Inferior parietal cortex (tissue), 1 donor: ENCODE measurements around the gene CENPP.
"Not testable (repeated sequence)": the region's sequence is repeated elsewhere in the genome, so short reads cannot be mapped to it uniquely, and the experiment has no call there.

Source experiments
- DNase-seq: peaks from one replicate; pipeline ENCODE4 v3.0.0-alpha.2; 2016; ENCODE audit errors: extremely low spot score

CENPP gene

DNA sequence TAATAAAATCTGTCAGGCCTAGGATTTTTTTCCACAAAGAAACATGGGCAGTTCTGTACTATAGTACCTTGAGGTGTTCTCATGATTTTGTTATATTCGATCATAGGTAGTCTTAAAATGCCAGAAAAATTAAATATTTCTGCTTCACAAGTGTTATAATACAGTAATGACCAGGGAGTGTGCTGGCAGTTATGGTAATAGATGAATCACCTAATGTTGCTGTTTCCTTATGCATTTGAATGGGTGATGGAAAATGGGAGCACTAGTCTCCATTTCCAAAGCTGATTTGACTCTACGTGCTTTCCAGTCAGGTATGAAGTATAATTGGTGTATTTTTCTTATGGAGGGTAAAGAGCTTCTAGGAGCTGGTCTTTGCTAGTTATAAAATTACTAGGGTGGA, 54.9 kb downstream of the CENPP start:
- no peak for DNase-seq

DNA sequence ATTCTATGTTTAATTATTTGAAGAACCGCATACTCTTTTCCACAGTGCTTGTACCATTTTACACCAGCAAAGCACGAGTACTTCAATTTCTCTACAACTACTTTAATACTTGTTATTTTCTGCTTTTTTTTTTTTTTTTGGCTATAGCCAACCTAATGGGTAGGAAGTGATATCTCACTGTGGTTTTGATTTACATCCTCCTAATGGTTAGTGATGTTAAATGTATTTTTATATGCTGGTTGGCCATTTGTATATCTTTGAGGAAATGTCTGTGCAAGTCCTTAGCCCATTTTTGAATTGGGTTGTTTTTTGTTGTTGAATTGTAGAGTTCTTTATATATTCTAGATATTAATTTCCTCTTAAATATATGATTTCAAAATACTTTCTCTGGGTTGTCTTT, 56.0 kb downstream of the CENPP start:
- no peak for DNase-seq

DNA sequence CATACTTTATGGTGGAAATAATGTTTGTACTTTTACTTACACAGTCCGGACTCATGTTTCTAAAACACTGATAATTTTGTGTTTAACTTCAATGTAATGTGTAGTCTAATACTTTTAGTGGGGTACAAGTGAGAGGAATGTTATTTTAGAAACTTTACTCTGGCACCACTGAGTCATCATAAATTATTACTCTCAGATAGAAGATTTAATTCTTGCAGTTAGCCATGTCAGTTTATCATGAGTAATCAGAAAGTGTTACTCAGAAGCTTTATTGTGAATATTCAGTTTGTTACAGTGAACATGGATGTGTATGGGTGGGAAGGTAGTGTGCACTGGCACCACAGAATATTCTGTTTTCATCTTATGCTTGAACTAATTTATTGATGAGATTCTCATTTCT, 58.6 kb downstream of the CENPP start:
- DNase-seq = no peak

- DNase-seq = no peak
These were observed 59.2 kb downstream of the CENPP start for GRCh38 chr9:92385001-92385400.

DNA sequence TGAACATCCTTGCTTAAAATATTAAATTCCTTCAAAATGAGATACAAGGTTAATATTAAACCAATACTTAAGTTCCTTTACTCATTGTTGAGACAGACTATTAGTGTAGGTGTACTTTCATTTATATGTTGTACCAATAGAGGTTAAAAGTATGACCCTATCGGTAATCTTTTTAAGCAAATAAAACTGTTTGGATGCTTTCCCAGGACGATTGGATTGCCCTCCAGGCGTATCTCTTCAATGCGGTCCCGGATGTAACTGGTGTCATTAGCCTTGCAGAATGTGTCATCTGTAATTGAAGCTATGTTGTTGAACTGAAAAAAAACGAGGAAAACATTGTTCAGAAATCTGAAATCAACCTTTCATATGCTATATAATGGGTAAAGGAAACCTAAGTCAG, 59.7 kb downstream of the CENPP start:
- no peak for DNase-seq

DNA sequence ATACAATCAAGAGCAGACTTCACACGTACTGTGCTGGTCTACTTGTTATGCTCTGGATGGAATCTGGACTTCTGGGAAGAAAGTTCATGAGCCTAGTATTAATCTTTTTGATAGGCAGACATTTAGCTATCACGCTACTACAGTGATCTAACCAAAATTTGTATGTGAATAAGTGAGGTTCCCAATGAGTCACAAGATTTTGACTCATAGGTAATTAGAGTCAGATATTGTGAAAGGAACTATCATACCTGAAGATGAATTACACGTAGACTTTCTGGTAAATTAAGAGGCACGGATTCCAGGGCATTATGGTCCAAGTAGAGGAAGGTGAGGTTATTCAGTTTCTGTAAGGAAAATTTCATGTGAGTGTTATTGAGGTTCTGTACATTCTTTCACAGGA, 60.2 kb downstream of the CENPP start:
- no peak for DNase-seq

DNA sequence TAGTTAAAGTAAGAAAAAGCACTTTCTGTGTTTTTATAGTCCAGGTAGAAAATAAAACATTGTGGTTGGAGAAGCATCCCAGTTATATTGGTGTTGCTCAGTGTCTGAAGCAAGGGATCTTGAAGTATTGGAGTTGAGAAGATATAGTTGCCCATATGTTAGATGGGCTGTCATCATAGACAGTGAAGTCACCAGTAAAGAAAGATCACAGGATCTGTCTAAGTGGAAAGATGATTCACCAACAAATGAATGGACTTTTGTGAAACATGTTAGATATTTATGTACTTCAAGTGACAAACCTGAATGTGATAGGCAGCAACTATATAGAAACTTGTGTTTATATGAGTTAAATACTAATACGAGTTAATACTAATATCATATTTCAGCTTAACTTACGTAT, 66.9 kb downstream of the CENPP start:
- DNase-seq = no peak

GRCh38 chr9:92393686-92394085, 67.9 kb downstream of the CENPP start:
- DNase-seq = no peak

DNA sequence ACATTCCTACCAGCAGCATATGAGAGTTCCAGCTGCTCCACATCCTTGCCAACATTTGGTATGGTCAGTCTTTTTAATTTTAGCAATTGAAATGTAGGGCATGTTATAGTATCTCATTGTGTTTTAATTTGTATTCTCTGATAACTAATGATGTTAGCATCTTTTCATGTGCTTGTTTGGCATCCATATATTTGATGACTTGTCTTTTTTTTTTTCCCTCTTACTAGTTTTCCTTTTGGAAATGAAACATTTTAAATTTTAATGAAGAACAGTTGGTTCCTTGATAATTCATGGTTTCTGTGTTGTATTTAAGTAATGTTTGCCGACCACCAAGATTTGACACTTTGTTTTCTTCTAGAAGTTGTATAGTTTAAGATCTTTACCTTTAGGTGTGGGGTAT, 69.9 kb downstream of the CENPP start:
- no peak for DNase-seq

DNA sequence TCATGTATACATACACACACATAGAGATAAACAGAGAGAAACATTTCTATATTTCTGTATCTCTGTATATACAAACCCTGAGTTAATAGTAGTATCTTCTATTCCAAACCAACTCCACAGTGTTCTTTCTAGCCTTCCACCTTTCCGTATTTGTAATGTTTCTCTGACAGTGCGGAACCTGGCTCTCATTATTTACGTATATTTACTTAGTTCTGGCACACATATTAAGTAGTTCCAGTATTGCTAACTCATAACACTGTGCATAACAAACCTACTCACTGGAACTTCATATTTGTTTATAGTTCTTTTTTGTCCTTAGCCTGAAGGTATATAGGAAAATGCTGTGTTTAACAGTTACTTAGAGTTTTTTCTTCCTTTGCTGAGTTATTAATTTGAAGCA, 72.1 kb downstream of the CENPP start:
- DNase-seq = no peak

DNA sequence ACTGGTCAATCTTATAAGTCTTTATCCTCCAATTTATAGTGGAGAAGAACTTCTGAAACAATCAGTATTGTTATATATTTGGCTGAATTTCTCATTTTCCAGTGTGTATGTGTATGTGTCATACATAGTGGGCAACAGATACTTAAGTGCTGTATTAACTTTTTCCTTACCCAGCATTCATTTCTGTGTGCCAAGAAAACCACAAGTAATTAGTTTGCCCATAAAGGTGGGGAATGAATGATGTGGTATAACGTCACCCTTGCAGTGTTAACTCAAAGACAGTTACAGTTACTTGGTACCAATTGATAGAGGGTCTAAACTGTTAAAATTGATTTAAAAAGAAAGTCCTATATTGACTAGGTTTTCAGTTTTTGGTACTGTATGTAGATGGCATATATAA, 76.6 kb downstream of the CENPP start:
- DNase-seq = no peak

GRCh38 chr9:92402826-92403745, 77.3 kb downstream of the CENPP start:
- no peak for DNase-seq

- DNase-seq = no peak
These were observed 78.5 kb downstream of the CENPP start, which contains the start of gene OGN for GRCh38 chr9:92404042-92404836. Gene OGN, minus strand, starts transcription at chr9:92404578. Its CDS starts 1,171 bp downstream, at chr9:92403407.

DNA sequence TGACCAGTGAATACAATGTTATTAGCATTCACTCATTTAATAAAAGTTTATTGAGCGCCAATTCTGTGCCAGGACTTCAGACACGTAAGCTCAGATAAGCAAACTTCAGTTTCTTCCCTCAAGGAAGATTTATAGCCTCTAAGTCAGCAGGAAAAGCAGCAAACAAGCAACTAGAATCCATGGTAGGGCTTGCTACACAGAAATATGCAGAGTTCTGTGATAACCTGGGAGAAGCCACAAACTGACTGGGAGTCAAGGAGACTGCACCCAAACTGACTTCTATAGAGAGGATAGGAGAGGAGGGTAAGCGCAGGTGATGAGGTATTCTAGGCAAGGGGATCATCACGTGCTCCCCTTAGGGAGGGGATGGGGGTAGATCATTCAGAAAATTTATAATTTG, 80.1 kb downstream of the CENPP start:
- DNase-seq = no peak

DNA sequence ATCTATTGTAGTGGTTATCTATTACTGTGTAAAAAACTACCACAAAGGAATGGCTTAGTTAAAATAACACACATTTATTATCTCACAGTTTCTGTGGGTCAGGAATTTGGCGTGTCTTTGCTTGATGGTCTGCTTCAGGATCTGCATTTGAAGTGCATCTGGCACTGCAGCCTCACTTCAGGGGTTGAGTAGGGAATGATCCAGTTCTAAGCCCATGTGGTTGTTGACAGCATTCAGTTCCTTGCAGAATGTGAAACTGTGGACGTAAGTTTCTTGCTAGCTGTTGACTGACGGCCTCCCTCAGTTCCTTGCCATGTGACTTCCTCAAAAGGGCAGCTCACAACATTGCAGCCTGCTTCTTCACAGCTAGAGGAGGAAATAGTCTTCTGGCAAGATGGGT, 80.7 kb downstream of the CENPP start:
- no peak for DNase-seq

GRCh38 chr9:92407818-92408217, 82.1 kb downstream of the CENPP start:
- no peak for DNase-seq

GRCh38 chr9:92408747-92409478, 83.2 kb downstream of the CENPP start:
- no peak for DNase-seq

DNA sequence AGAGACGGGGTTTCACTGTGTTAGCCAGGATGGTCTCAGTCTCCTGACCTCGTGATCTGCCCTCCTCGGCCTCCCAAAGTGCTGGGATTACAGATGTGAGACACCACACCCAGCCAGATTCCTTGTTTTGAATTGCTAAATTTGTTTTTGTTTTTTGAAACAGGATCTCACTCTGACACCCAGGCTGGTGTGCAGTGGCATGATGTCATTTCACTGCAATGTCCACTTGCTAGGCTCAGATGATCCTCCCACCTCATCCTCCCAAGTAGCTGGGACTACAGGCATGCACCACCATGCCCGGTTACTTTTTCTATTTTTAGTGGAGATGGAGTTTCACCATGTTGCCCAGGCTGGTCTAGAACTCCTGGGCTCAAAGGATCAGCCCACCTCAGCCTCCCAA, 85.4 kb downstream of the CENPP start:
- not testable (repeated sequence) for DNase-seq

GRCh38 chr9:92414566-92414965, 88.8 kb downstream of the CENPP start:
- no peak for DNase-seq

GRCh38 chr9:92422611-92423338, 97.0 kb downstream of the CENPP start:
- no peak for DNase-seq

DNA sequence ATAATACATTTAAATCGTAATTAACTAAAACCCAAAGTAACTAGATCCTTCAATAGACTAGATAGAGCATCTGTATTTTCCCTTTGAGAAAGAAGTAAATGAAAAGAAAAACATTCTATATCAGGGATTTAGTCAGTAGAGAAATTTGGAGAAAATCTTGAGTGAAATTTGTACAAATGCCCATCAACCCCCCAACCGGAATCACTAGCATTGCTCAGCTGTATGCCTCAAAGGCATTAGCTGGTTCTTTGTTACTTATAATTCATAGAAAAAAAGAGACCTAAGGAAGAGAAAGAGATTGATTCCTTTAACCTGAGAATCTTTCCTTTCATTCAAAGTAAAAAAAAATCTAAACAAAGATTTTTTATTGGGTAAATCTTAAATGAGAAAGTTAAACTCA, 97.9 kb downstream of the CENPP start:
- no peak for DNase-seq

DNA sequence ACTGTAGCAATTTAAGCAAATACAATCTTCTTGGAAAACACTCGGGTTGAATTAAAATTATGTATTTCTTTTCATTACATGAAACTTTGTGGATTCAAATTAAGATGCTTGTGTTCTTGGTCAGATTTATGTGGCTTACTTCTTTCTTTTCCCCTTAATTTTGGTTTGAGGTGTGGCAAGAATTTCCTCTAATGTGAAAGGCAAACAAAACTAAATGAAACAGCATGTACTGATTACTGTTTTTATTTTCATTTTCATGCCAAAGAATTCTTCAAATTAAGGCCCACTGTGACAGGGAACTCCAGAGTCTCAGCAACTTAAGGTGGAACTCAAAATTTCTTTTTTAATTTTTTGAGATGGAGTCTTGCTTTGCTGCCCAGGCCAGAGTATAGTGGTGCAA, 98.6 kb downstream of the CENPP start, which contains the start of gene OMD:
TSS of gene OMD (minus strand) at position 132 of the 400 bp plus-strand sequence. CDS start 6,913 bp downstream, outside the sequence.
- DNase-seq = no peak
